Measurements from ENCODE around the gene BRK1. TPM values are rescaled to one million over a fixed set of nuclear protein-coding genes. Genes with fewer than 3 reads are reported as not detected.
"Not testable (repeated sequence)": the region's sequence is repeated elsewhere in the genome, so short reads cannot be mapped to it uniquely, and the experiment has no call there.

BRK1 gene
- total and polyA plus RNA-seq, 10 of the 15 experiments (the other 5 are each of a cell fraction or from before 2014, with no cell fraction given), result 97.8 to 457 (median 203) TPM

DNA sequence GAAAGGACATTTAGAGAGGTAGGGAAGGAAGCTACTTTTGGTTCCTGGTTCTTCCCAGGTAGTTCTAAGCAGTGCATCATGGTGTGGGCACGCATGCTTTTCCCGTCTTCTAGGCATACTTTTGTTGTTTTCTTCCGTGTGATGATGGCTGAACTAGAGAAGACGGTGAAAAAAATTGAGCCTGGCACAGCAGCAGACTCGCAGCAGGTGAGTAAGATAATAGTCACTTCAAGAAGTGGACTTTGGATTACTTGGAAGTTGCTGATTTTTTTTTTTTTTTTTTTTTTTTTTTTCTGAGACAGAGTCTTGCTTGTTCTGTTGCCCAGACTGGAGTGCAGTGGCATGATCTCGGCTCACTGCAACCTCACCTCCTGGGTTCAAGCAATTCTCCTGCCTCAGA, 25.3 kb upstream of the BRK1 start:
- WGBS (ENCODE audit: insufficient coverage, insufficient replicate concordance, low lambda C conversion rate, missing lambda C conversion rate), result 100% methylated on average over 5 of the region's 6 CpGs
- H3K79me2 ChIP-seq (ENCODE audit: control insufficient read depth, insufficient read depth, low read length), result no peaks in the 10 kb centered on the region
- FAIRE-seq (no peak), DNase-seq (ENCODE audit: low read depth, low spot score) (no peak), ATAC-seq (no peak)
- peaks cover 7 to 10% of the 10 kb centered on the region in 2 experiments for H3K36me3 ChIP-seq (ENCODE audit: control insufficient read depth in 2 of 2, insufficient read depth in 2 of 2, low read length in 1 of 2)
- intact Hi-C loops (cut with micrococcal nuclease; ENCODE audit: unreplicated experiment) (no loop called here), in situ Hi-C loops (cut with MboI) (no loop called here)
- TF ChIP-seq SMAD1 (IDR thresholded peaks at IDR 0.05; ENCODE audit: low read depth, partially characterized antibody) (no peak), HDAC2 (IDR thresholded peaks at IDR 0.05) (no peak)
- H3K27me3 ChIP-seq (replicated peaks in 1 of 2; ENCODE audit: control insufficient read depth in 2 of 2, insufficient read depth in 2 of 2, low read length in 1 of 2), result no peaks in the 10 kb centered on the region
- POLR2A ChIA-PET, result no interaction called here
- no TSS peak for BruUV-seq (replicated peaks)
- H2AFZ ChIP-seq (ENCODE audit: control insufficient read depth, low read depth, low read length), result no peak overlapping the region
- H3K27ac ChIP-seq (ENCODE audit: control insufficient read depth, insufficient read depth), result no peak overlapping the region
- RAD21 ChIA-PET (ENCODE audit: unreplicated experiment), result no interaction called here
- SMC1A ChIA-PET (ENCODE audit: uncharacterized antibody, unreplicated experiment), result no interaction called here
- H4K20me1 ChIP-seq (ENCODE audit: control insufficient read depth, insufficient read depth), result no peaks in the 10 kb centered on the region
- no peaks in the 10 kb centered on the region for H3K4me1 ChIP-seq (ENCODE audit: control insufficient read depth, insufficient read depth, low read length)
- H3K4me3 ChIP-seq, result no peak overlapping the region
- CTCF ChIA-PET, result no interaction called here
- H3K9ac ChIP-seq (ENCODE audit: control insufficient read depth, insufficient read depth, low read length), result no peak overlapping the region
- H3K4me2 ChIP-seq (ENCODE audit: control insufficient read depth, insufficient read depth), result no peak overlapping the region
- H3K9me3 ChIP-seq (replicated peaks; ENCODE audit: control insufficient read depth, insufficient read depth, low read length), result no peaks in the 10 kb centered on the region

DNA sequence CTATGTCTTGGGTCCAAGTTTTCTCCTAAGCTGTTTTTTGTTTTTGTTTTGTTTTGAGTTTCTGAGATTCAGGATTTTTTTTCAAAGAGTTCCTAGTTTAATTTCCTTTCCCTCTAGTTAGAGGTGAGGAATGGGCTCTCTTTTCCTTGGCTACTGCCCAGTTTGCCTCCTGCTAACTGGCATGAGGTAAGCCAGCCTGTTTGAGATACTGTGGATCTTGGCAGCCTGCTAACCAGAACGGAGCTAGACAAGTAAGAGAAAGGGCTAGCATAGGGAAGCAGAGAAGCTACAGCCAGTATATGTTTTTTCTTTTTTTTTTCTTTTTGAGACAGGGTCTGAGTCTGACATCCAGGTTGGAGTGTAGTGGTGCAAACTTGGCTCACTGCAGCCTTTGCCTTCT, 24.7 kb upstream of the BRK1 start:
- H3K27ac ChIP-seq (ENCODE audit: control insufficient read depth, insufficient read depth); BruUV-seq (replicated peaks); H4K20me1 ChIP-seq (ENCODE audit: control insufficient read depth, insufficient read depth); SMC1A ChIA-PET (ENCODE audit: uncharacterized antibody, unreplicated experiment); intact Hi-C loops (cut with micrococcal nuclease; ENCODE audit: unreplicated experiment); H3K4me2 ChIP-seq (ENCODE audit: control insufficient read depth, insufficient read depth); H3K4me3 ChIP-seq; CTCF ChIA-PET; H3K79me2 ChIP-seq (ENCODE audit: control insufficient read depth, insufficient read depth, low read length); in situ Hi-C loops (cut with MboI); DNase-seq (ENCODE audit: low read depth, low spot score); H2AFZ ChIP-seq (ENCODE audit: control insufficient read depth, low read depth, low read length); ATAC-seq; H3K9ac ChIP-seq (ENCODE audit: control insufficient read depth, insufficient read depth, low read length); FAIRE-seq; H3K4me1 ChIP-seq (ENCODE audit: control insufficient read depth, insufficient read depth, low read length); POLR2A ChIA-PET; H3K27me3 ChIP-seq (replicated peaks in 1 of 2; ENCODE audit: control insufficient read depth in 2 of 2, insufficient read depth in 2 of 2, low read length in 1 of 2); RAD21 ChIA-PET (ENCODE audit: unreplicated experiment); H3K9me3 ChIP-seq (replicated peaks; ENCODE audit: control insufficient read depth, insufficient read depth, low read length): not testable (repeated sequence)
- H3K36me3 ChIP-seq (ENCODE audit: control insufficient read depth in 2 of 2, insufficient read depth in 2 of 2, low read length in 1 of 2), result peaks cover 7 to 10% of the 10 kb centered on the region in 2 experiments
- no CpG with 5 or more reads among the region's 1 CpG for WGBS (ENCODE audit: insufficient coverage, insufficient replicate concordance, low lambda C conversion rate, missing lambda C conversion rate)

DNA sequence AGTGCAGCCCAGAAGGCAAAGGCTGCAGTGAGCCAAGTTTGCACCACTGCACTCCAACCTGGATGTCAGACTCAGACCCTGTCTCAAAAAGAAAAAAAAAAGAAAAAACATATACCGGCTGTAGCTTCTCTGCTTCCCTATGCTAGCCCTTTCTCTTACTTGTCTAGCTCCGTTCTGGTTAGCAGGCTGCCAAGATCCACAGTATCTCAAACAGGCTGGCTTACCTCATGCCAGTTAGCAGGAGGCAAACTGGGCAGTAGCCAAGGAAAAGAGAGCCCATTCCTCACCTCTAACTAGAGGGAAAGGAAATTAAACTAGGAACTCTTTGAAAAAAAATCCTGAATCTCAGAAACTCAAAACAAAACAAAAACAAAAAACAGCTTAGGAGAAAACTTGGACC, 24.1 kb upstream of the BRK1 start:
- ATAC-seq; H3K4me3 ChIP-seq; FAIRE-seq; H3K4me2 ChIP-seq (ENCODE audit: control insufficient read depth, insufficient read depth); H3K9ac ChIP-seq (ENCODE audit: control insufficient read depth, insufficient read depth, low read length); BruUV-seq (replicated peaks); DNase-seq (ENCODE audit: low read depth, low spot score); H3K4me1 ChIP-seq (ENCODE audit: control insufficient read depth, insufficient read depth, low read length); H4K20me1 ChIP-seq (ENCODE audit: control insufficient read depth, insufficient read depth); CTCF ChIA-PET; H3K27ac ChIP-seq (ENCODE audit: control insufficient read depth, insufficient read depth); H2AFZ ChIP-seq (ENCODE audit: control insufficient read depth, low read depth, low read length); H3K27me3 ChIP-seq (replicated peaks in 1 of 2; ENCODE audit: control insufficient read depth in 2 of 2, insufficient read depth in 2 of 2, low read length in 1 of 2); H3K9me3 ChIP-seq (replicated peaks; ENCODE audit: control insufficient read depth, insufficient read depth, low read length); H3K79me2 ChIP-seq (ENCODE audit: control insufficient read depth, insufficient read depth, low read length); H3K36me3 ChIP-seq (ENCODE audit: control insufficient read depth in 2 of 2, insufficient read depth in 2 of 2, low read length in 1 of 2); RAD21 ChIA-PET (ENCODE audit: unreplicated experiment); intact Hi-C loops (cut with micrococcal nuclease; ENCODE audit: unreplicated experiment); in situ Hi-C loops (cut with MboI); SMC1A ChIA-PET (ENCODE audit: uncharacterized antibody, unreplicated experiment): not testable (repeated sequence)
- POLR2A ChIA-PET, result interaction anchor here (0.6 kb wide), 1 partner anchor 125 kb away, joined by 3 read pairs; no protein-coding TSS in a partner anchor
- WGBS (ENCODE audit: insufficient coverage, insufficient replicate concordance, low lambda C conversion rate, missing lambda C conversion rate), result no CpG with 5 or more reads among the region's 2 CpGs

All from GM12878 (cell line).